ENCODE results near the gene EPHB2. TPM values are rescaled to one million over a fixed set of nuclear protein-coding genes. Genes with fewer than 3 reads are reported as not detected.

The EPHB2 gene
- total and polyA plus RNA-seq, 2 experiments from 2014 or later = 1.0 to 5.1 TPM

- H3K9me2 ChIP-seq (ENCODE audit: insufficient read depth) = no peaks in the 10 kb centered on the region
- no peak for DNase-seq
- H2AFZ ChIP-seq = no peak overlapping the region
- H3K4me3 ChIP-seq = no peak overlapping the region
- 85% methylated on average over 7 of the region's 7 CpGs for WGBS, 2 experiments (ENCODE audit: low coverage in 1 of 2, low lambda C conversion rate in 2 of 2, missing lambda C conversion rate in 2 of 2)
- peaks cover 32% of the 10 kb centered on the region for H3K4me1 ChIP-seq (ENCODE audit: insufficient read depth)
- H3K9me3 ChIP-seq (ENCODE audit: low read depth) = no peaks in the 10 kb centered on the region
- H3K36me3 ChIP-seq (ENCODE audit: low read depth) = no peaks in the 10 kb centered on the region
- no peak overlapping the region for H3K27ac ChIP-seq
- no peaks in the 10 kb centered on the region for H4K20me1 ChIP-seq (ENCODE audit: insufficient read depth)
- H3K79me2 ChIP-seq (ENCODE audit: insufficient read depth) = no peaks in the 10 kb centered on the region
- no peak overlapping the region for H3K9ac ChIP-seq
- H3F3A ChIP-seq (ENCODE audit: insufficient read depth) = peaks cover 29% of the 10 kb centered on the region
- no peak for TF ChIP-seq EZH2 (IDR thresholded peaks at IDR 0.05; ENCODE audit: insufficient read depth, poor library complexity, severe bottlenecking)
- no peak for TF ChIP-seq EZH2phosphoT487 (IDR thresholded peaks at IDR 0.05; ENCODE audit: insufficient read depth, low read depth)
- no peak overlapping the region for H3K4me2 ChIP-seq (ENCODE audit: unreplicated experiment)
- in situ Hi-C loops (cut with MboI) = no loop called here
- no peaks in the 10 kb centered on the region for H3K27me3 ChIP-seq (replicated peaks; ENCODE audit: insufficient read depth)
These were observed 94.5 kb downstream of the EPHB2 start for GRCh38 chr1:22804969-22805671.

GRCh38 chr1:22805672-22806038, 95.0 kb downstream of the EPHB2 start:
- TF ChIP-seq EZH2 (IDR thresholded peaks at IDR 0.05; ENCODE audit: insufficient read depth, poor library complexity, severe bottlenecking) (no peak), EZH2phosphoT487 (IDR thresholded peaks at IDR 0.05; ENCODE audit: insufficient read depth, low read depth) (no peak)
- Histone ChIP-seq H3K4me2 (ENCODE audit: unreplicated experiment) (no peak overlapping the region), H3K27me3 (replicated peaks; ENCODE audit: insufficient read depth) (no peaks in the 10 kb centered on the region), H3K79me2 (ENCODE audit: insufficient read depth) (no peaks in the 10 kb centered on the region), H3K36me3 (ENCODE audit: low read depth) (no peaks in the 10 kb centered on the region), H3K9me2 (ENCODE audit: insufficient read depth) (no peaks in the 10 kb centered on the region), H3K27ac (no peak overlapping the region), H3F3A (ENCODE audit: insufficient read depth) (peaks cover 31% of the 10 kb centered on the region), H3K9ac (no peak overlapping the region), H2AFZ (no peak overlapping the region), H4K20me1 (ENCODE audit: insufficient read depth) (no peaks in the 10 kb centered on the region), H3K4me3 (no peak overlapping the region), H3K9me3 (ENCODE audit: low read depth) (no peaks in the 10 kb centered on the region), H3K4me1 (ENCODE audit: insufficient read depth) (peaks cover 32% of the 10 kb centered on the region)
- 98 to 100% methylated on average over 2 to 4 of the region's 4 CpGs for WGBS, 2 experiments (ENCODE audit: low coverage in 1 of 2, low lambda C conversion rate in 2 of 2, missing lambda C conversion rate in 2 of 2)
- in situ Hi-C loops (cut with MboI) = no loop called here
- DNase-seq = no peak

- TF ChIP-seq EZH2phosphoT487 (IDR thresholded peaks at IDR 0.05; ENCODE audit: insufficient read depth, low read depth) (no peak), EZH2 (IDR thresholded peaks at IDR 0.05; ENCODE audit: insufficient read depth, poor library complexity, severe bottlenecking) (no peak)
- no peaks in the 10 kb centered on the region for H3K9me3 ChIP-seq (ENCODE audit: low read depth)
These were observed 95.9 kb downstream of the EPHB2 start for GRCh38 chr1:22806584-22806983.

GRCh38 chr1:22807340-22807739, 96.7 kb downstream of the EPHB2 start:
- in situ Hi-C loops (cut with MboI) = no loop called here
- DNase-seq = no peak
- no peaks in the 10 kb centered on the region for H3K9me3 ChIP-seq (ENCODE audit: low read depth)
- H3F3A ChIP-seq (ENCODE audit: insufficient read depth) = peaks cover 31% of the 10 kb centered on the region
- WGBS, 2 experiments (ENCODE audit: low coverage in 1 of 2, low lambda C conversion rate in 2 of 2, missing lambda C conversion rate in 2 of 2) = 94 to 100% methylated on average over 4 of the region's 4 CpGs
- no peak overlapping the region for H3K9ac ChIP-seq
- no peaks in the 10 kb centered on the region for H3K36me3 ChIP-seq (ENCODE audit: low read depth)
- TF ChIP-seq EZH2 (IDR thresholded peaks at IDR 0.05; ENCODE audit: insufficient read depth, poor library complexity, severe bottlenecking) (no peak), EZH2phosphoT487 (IDR thresholded peaks at IDR 0.05; ENCODE audit: insufficient read depth, low read depth) (no peak)
- no peak overlapping the region for H3K27ac ChIP-seq
- no peaks in the 10 kb centered on the region for H4K20me1 ChIP-seq (ENCODE audit: insufficient read depth)
- peaks cover 32% of the 10 kb centered on the region for H3K4me1 ChIP-seq (ENCODE audit: insufficient read depth)
- H2AFZ ChIP-seq = no peak overlapping the region
- no peak overlapping the region for H3K4me2 ChIP-seq (ENCODE audit: unreplicated experiment)
- H3K27me3 ChIP-seq (replicated peaks; ENCODE audit: insufficient read depth) = no peaks in the 10 kb centered on the region
- no peaks in the 10 kb centered on the region for H3K79me2 ChIP-seq (ENCODE audit: insufficient read depth)
- H3K9me2 ChIP-seq (ENCODE audit: insufficient read depth) = no peaks in the 10 kb centered on the region
- no peak overlapping the region for H3K4me3 ChIP-seq

More at GRCh38 chr1:22806584-22806983, 95.9 kb downstream of the EPHB2 start:
- no peak overlapping the region for H2AFZ ChIP-seq
- WGBS, 2 experiments (ENCODE audit: low coverage in 1 of 2, low lambda C conversion rate in 2 of 2, missing lambda C conversion rate in 2 of 2) = 95 to 98% methylated on average over 11 to 12 of the region's 12 CpGs
- no peaks in the 10 kb centered on the region for H3K36me3 ChIP-seq (ENCODE audit: low read depth)
- H3K79me2 ChIP-seq (ENCODE audit: insufficient read depth) = no peaks in the 10 kb centered on the region
- peaks cover 31% of the 10 kb centered on the region for H3F3A ChIP-seq (ENCODE audit: insufficient read depth)
- H3K27ac ChIP-seq = no peak overlapping the region
- H3K27me3 ChIP-seq (replicated peaks; ENCODE audit: insufficient read depth) = no peaks in the 10 kb centered on the region
- H3K4me1 ChIP-seq (ENCODE audit: insufficient read depth) = peaks cover 32% of the 10 kb centered on the region
- no peak for DNase-seq
- no peak overlapping the region for H3K4me2 ChIP-seq (ENCODE audit: unreplicated experiment)
- H3K4me3 ChIP-seq = no peak overlapping the region
- no peak overlapping the region for H3K9ac ChIP-seq
- H3K9me2 ChIP-seq (ENCODE audit: insufficient read depth) = no peaks in the 10 kb centered on the region
- in situ Hi-C loops (cut with MboI) = no loop called here
- no peaks in the 10 kb centered on the region for H4K20me1 ChIP-seq (ENCODE audit: insufficient read depth)

Measured in GM23248 (cell line).